Heart right ventricle (tissue), 16 donors: ENCODE measurements around the gene ACBD4. TPM values are rescaled to one million over a fixed set of nuclear protein-coding genes. Genes with fewer than 3 reads are reported as not detected.

Source experiments
- ATAC-seq, 8 donors: fragments of 200-7000 bp; cut with Tn5 transposase; one replicate each; pipeline ENCODE4 v1.9.1; 2020; ENCODE audit warnings: mild to moderate bottlenecking in 8 of 8, moderate library complexity in 8 of 8, moderate number of reproducible peaks in 1 of 8
- DNase-seq, 2 donors: peaks; one replicate each; pipeline ENCODE4 v3.0.0-alpha.2; 2020
- H3K27ac ChIP-seq, 10 donors: fragments of 200-600 bp; sonication (generic) in 2 of 10; one replicate each; pipeline versions ENCODE4 v1.5.0 to v1.8.0; 2020 to 2022; ENCODE audit warnings: mild to moderate bottlenecking in 3 of 10
- H3K27me3 ChIP-seq, 7 donors: fragments of 200-600 bp; one replicate each; pipeline ENCODE4 v1.8.0; 2021 to 2022; ENCODE audit warnings: mild to moderate bottlenecking in 2 of 7
- H3K36me3 ChIP-seq, 9 donors: fragments of 200-600 bp; sonication (generic) in 1 of 9; one replicate each; pipeline versions ENCODE4 v1.5.0 to v1.8.0; 2020 to 2022; ENCODE audit warnings: mild to moderate bottlenecking in 2 of 9
- H3K4me1 ChIP-seq, 9 donors: fragments of 200-600 bp; sonication (generic) in 1 of 9; one replicate each; pipeline versions ENCODE4 v1.5.0 to v1.8.0; 2020 to 2022; ENCODE audit warnings: mild to moderate bottlenecking in 4 of 9
- H3K4me3 ChIP-seq, 10 donors: fragments of 200-600 bp; sonication (generic) in 2 of 10; one replicate each; pipeline versions ENCODE4 v1.5.0 to v1.8.0; 2020 to 2022; ENCODE audit warnings: mild to moderate bottlenecking in 7 of 10, moderate library complexity in 2 of 10
- H3K9me3 ChIP-seq, 11 donors: fragments of 200-600 bp in 10 of 11; sonication (generic) in 2 of 11; one replicate each; pipeline versions ENCODE4 v1.5.0 to v1.8.0; 2013 to 2022; ENCODE audit warnings: mild to moderate bottlenecking in 2 of 11, control low read depth in 1 of 11, moderate library complexity in 1 of 11
- WGBS, 2 donors: extraction: QIAGEN DNeasy Blood & Tissue Kit; methylation state at CpG; one replicate each; pipeline ENCODE4 v1.1.7; 2013; ENCODE audit warnings: inconsistent platforms in 1 of 2; 5-methylcytosine and 5-hydroxymethylcytosine counted together
- intact Hi-C, 10 donors: fragments of 100-400 bp; cut with DNase I; formaldehyde crosslinking; loops; one replicate each; pipeline versions ENCODE4 v1.11.1 to v1.14.2; 2022
- polyA plus RNA-seq, 2 donors: library from polyadenylated mRNA; stranded (reverse); fragments of 200-250 nt; gene quantifications; one replicate each; pipeline ENCODE4 v1.2.3, GENCODE V29; 2013
- total RNA-seq, 10 donors: library from RNA; stranded (reverse); fragmentation: NEBNext Ultra II Directional in 3 of 10; extraction: Animal tissue kit (Norgen Biotek cat#: 25700) in 3 of 10; gene quantifications; one replicate each; pipeline versions ENCODE4 v1.2.1 to v1.2.4, GENCODE V29; 2021 to 2023
- TF ChIP-seq, protein P1 (sequence below), 9 donors: fragments of 200-600 bp; sonication (generic) in 2 of 9; IDR thresholded peaks; one replicate each; pipeline versions ENCODE4 v1.5.0 to v1.8.0; 2021 to 2022; ENCODE audit warnings: antibody characterized with exemption in 9 of 9, mild to moderate bottlenecking in 5 of 9, moderate library complexity in 1 of 9
- donor health status: Arrhythmogenic right ventricular cardiomyopathy.
- donor health status: ischemic (EF 13 %, LVEDD 7.1; RV severe dilation, severe dysfunction).
- donor health status: healthy with polysubstance abuse.
- donor health status: DM: no; HTN: yes; CAD: no.
- donor health status: DM: no; HTN: no; CAD: no.
- donor health status: ischemic (EF 25% LVEDD 6.9; RV normal size, moderate dysfunction).
- donor health status: ischemic (EF 25% LVEDD 5.7; RV mildly dilated, moderate dysfunction).
- donor health status: healthy.
- donor health status: DM: yes; HTN: yes; CAD: no.
- donor health status: Ischemic cardiomyopathy.
- donor health status: ischemic (EF 35%, LVEDD 5.7; RV mildly dilated, moderate dysfunction).
- donor health status: nonischemic (EF 11% LVEDD 7.7; RV severe dilation, severe dysfunction).
- donor health status: DM: yes; HTN: yes; CAD: no.
- donor health status: PGD.
- donor health status: ischemic (EF 29% LVEDD 5.4; RV normal size, mild dysfunction).
- donor health status: nonischemic (EF 23%, LVEDD 6.1; RV moderate dilation, normal function).

ACBD4 gene
- total and polyA plus RNA-seq, 12 donors: 4.2 to 16.7 (median 7.3) TPM

DNA sequence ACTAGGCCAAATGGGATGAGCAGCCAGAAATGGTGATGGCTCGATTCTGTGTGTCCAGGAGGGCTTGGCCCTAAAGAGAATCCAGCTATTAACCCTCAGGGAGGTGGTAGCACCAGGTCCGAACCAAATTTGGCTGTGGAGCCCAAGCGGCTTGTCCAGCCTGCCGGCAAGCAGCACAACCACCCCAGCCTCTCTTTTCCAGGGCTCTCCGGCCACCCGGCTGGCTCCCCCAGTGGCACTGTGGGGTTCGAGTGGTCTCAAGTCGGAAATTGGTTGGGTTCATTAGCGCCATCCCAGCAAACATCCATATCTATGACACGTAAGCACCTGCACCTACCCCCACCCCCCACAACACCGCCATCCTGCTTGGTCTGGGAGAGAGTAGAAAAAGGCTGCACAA lies 38.6 kb upstream of the ACBD4 start:
- intact Hi-C loops: loop anchor here (1.0 to 10.0 kb wide), 11 partner anchors 34 to 185 kb away; partner anchors contain the start of genes GFAP (in 5 of the 10), PLCD3 (in 2 of the 10) and DCAKD (in 1 of the 10)

DNA sequence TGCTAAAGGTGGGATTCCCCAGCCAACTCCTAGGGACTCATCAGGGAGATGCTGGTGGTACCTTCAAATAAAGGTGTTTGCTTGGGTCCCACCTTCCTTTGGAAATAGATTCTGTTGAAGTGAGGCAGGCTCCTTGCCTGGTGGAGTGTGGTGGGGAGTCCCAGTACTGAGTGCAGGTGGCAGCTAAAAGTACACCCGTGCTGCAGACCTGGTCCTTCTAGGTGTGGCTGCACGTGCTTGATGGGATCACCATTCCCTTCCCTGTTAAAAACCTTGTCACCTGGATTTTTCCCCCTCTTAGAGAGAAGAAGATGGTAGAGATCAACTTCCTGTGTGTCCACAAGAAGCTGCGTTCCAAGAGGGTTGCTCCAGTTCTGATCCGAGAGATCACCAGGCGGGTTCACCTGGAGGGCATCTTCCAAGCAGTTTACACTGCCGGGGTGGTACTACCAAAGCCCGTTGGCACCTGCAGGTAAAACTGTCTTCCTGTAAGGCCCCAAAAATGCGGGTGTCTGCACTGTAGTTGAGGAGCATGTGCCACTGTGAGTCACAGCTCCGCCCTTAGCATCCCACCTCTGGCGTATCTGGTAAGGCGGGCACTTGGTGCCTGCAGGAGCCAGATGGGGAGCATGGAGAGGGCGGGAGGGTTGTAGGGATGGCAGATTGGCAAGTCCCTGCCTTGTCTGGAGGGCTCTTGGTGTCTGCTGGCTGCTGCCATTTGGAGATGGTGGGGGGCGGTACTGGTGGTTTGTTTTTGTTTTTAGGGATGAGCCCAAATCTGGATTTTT lies 37.2 kb upstream of the ACBD4 start:
- Histone ChIP-seq H3K27ac (peak overlapping the region in 5 of 10 donors; percentile 6 to 53 (median 18)), H3K4me1 (peaks cover 0 to 55% (median 26%) of the 10 kb centered on the region in 9 donors), H3K36me3 (peaks cover 0 to 100% (median 71%) of the 10 kb centered on the region in 9 donors), H3K27me3 (no peaks in the 10 kb centered on the region), H3K4me3 (no peak overlapping the region), H3K9me3 (no peaks in the 10 kb centered on the region)
- TF ChIP-seq, protein P1, sequence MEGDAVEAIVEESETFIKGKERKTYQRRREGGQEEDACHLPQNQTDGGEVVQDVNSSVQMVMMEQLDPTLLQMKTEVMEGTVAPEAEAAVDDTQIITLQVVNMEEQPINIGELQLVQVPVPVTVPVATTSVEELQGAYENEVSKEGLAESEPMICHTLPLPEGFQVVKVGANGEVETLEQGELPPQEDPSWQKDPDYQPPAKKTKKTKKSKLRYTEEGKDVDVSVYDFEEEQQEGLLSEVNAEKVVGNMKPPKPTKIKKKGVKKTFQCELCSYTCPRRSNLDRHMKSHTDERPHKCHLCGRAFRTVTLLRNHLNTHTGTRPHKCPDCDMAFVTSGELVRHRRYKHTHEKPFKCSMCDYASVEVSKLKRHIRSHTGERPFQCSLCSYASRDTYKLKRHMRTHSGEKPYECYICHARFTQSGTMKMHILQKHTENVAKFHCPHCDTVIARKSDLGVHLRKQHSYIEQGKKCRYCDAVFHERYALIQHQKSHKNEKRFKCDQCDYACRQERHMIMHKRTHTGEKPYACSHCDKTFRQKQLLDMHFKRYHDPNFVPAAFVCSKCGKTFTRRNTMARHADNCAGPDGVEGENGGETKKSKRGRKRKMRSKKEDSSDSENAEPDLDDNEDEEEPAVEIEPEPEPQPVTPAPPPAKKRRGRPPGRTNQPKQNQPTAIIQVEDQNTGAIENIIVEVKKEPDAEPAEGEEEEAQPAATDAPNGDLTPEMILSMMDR (IDR thresholded peaks at IDR 0.05): no peak
- no peak for ATAC-seq
- WGBS, 2 donors: 86 to 88% methylated on average over 13 of the region's 13 CpGs
- intact Hi-C loops: loop anchor here (2.0 to 10.0 kb wide), 11 partner anchors 34 to 186 kb away; partner anchors contain the start of genes GFAP (in 5 of the 10), PLCD3 (in 2 of the 10) and DCAKD (in 1 of the 10)
- no peak for DNase-seq

More for the DNA sequence above, 38.6 kb upstream of the ACBD4 start:
- Histone ChIP-seq H3K4me1 (peaks cover 5 to 55% (median 33%) of the 10 kb centered on the region in 9 donors), H3K27me3 (no peaks in the 10 kb centered on the region), H3K4me3 (no peak overlapping the region), H3K9me3 (no peaks in the 10 kb centered on the region), H3K36me3 (peaks cover 0 to 100% (median 59%) of the 10 kb centered on the region in 9 donors), H3K27ac (peak overlapping the region in 5 of 10 donors; percentile 1 to 17 (median 3))
- ATAC-seq (no peak), DNase-seq (no peak)
- TF ChIP-seq, protein P1 (IDR thresholded peaks at IDR 0.05): no peak
- 94% methylated on average over 11 of the region's 11 CpGs for WGBS, 2 donors

DNA sequence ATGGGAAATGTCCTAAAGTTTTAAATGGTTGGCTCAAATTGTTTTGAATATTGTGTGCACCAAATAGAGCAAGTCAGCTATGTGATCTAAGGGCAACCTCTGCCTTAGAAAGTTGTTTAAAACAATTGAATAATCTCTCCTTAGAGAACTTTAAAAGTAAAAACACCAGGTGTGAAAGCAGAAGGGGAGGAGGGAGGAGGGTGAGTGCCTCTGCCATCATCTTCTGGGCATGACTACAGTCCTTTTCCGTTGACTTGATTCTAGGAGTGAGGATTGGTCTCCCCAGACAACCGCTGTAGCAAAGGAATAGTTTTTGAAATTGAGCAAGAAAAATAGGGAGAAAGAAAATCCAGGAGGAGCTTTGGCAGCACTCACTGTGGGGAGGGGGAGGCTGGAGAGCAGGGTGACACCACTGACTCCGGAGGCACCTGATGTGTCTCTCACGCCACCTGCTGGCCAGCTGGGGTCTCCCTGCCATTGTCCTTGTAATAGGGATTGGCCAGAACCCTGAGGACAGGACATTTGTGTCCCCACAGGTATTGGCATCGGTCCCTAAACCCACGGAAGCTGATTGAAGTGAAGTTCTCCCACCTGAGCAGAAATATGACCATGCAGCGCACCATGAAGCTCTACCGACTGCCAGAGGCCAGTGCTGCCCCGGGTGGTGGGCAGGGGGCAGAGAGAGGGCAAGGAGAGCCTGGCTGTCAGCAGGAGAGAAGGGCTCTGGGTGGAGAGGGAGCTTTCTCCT lies 36.4 kb upstream of the ACBD4 start:
- 42 to 45% methylated on average over 9 of the region's 9 CpGs for WGBS, 2 donors
- intact Hi-C loops: loop anchor here (2.0 to 10.0 kb wide), 11 partner anchors 33 to 187 kb away; partner anchors contain the start of genes GFAP (in 5 of the 10), PLCD3 (in 2 of the 10) and DCAKD (in 1 of the 10)
- Histone ChIP-seq H3K27me3 (no peaks in the 10 kb centered on the region), H3K4me3 (no peak overlapping the region), H3K27ac (peak overlapping the region in 7 of 10 donors; percentile 6 to 53 (median 18)), H3K4me1 (peaks cover 4 to 55% (median 23%) of the 10 kb centered on the region in 9 donors), H3K36me3 (peaks cover 0 to 100% (median 74%) of the 10 kb centered on the region in 9 donors), H3K9me3 (no peaks in the 10 kb centered on the region)
- TF ChIP-seq, protein P1 (IDR thresholded peaks at IDR 0.05): peak; percentile 79 to 94 (median 92)
- ATAC-seq (peak; percentile 70 to 86 (median 78)), DNase-seq (peak; percentile 87 to 88)

DNA sequence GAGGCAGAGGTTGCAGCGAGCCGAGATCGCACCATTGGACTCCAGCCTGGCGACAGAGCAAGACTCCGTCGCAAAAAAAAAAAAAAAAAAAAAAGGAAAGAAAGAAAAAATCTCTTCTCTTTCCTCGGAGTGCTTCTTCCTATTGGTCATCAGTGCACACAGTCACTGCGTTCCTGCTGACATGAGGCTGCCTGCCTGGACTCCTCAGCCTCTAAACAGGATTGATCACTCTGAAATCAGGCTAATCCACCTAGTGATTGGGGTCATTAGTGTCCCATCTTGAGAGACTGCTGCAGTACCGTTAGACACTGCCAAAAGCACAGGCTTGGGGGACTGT lies 34.0 kb upstream of the ACBD4 start:
- WGBS, 2 donors: 80 to 87% methylated on average over 9 of the region's 9 CpGs
- intact Hi-C loops: loop anchor here in 2 of 10 donors (1.0 to 10.0 kb wide), 2 partner anchors 322 to 327 kb away; no protein-coding TSS in a partner anchor
- TF ChIP-seq, protein P1 (IDR thresholded peaks at IDR 0.05): no peak
- Histone ChIP-seq H3K4me3 (no peak overlapping the region), H3K27me3 (no peaks in the 10 kb centered on the region), H3K9me3 (no peaks in the 10 kb centered on the region), H3K4me1 (peaks cover 6 to 73% (median 42%) of the 10 kb centered on the region in 9 donors), H3K27ac (peak overlapping the region in 4 of 10 donors; percentile 15 to 94 (median 76)), H3K36me3 (peaks cover 0 to 100% (median 72%) of the 10 kb centered on the region in 9 donors)
- DNase-seq (no peak), ATAC-seq (no peak)
